Breast epithelium (tissue), 4 donors: ENCODE data around the gene OTUB2. TPM values are rescaled to one million over a fixed set of nuclear protein-coding genes. Genes with fewer than 3 reads are reported as not detected.

Experiments
- DNase-seq, 2 donors: peaks; one replicate each; pipeline ENCODE4 v3.0.0-alpha.2; 2019; ENCODE audit warnings: low spot score in 2 of 2
- H3K27ac ChIP-seq, 2 donors: fragments of 200-600 bp; sonication (generic) in 1 of 2; one replicate each; pipeline ENCODE4 v1.5.1; 2016 to 2019; ENCODE audit warnings: mild to moderate bottlenecking in 1 of 2
- H3K27me3 ChIP-seq, 2 donors: fragments of 200-600 bp; sonication (generic) in 1 of 2; one replicate each; pipeline versions ENCODE4 v1.5.1 to v1.6.0; 2017 to 2019; ENCODE audit warnings: control low read depth in 1 of 2, mild to moderate bottlenecking in 1 of 2
- H3K36me3 ChIP-seq: fragments of 200-600 bp; one replicate; pipeline ENCODE4 v1.5.1; 2019
- H3K4me1 ChIP-seq, 2 donors: fragments of 200-600 bp; sonication (generic); one replicate each; pipeline ENCODE4 v1.5.1; 2016 to 2019; ENCODE audit warnings: control low read depth in 1 of 2
- H3K4me3 ChIP-seq, 3 donors: fragments of 200-600 bp; sonication (generic); 1 replicate in 2 of 3; 2 replicates in 1 of 3; pipeline ENCODE4 v1.5.1; 2016 to 2019; ENCODE audit warnings: mild to moderate bottlenecking in 3 of 3, moderate library complexity in 2 of 3
- H3K9me3 ChIP-seq, 2 donors: fragments of 200-600 bp; sonication (generic) in 1 of 2; one replicate each; pipeline ENCODE4 v1.5.1; 2016 to 2019; ENCODE audit warnings: control low read depth in 1 of 2
- POLR2A ChIP-seq: fragments of 450-650 bp; IDR thresholded peaks from one replicate; pipeline ENCODE4 v1.6.1; 2016; ENCODE audit warnings: antibody characterized with exemption, mild to moderate bottlenecking, moderate library complexity
- POLR2AphosphoS5 ChIP-seq, 3 donors: sonication (generic); formaldehyde crosslinking; IDR thresholded peaks; one replicate each; pipeline ENCODE4 v1.6.1; 2017; ENCODE audit warnings: antibody characterized with exemption in 3 of 3
- intact Hi-C: fragments of 100-400 bp; cut with DNase I; formaldehyde crosslinking; loops from one replicate; pipeline ENCODE4 v1.15.1; 2023; ENCODE audit warnings: low total_unique reads
- total RNA-seq, 3 donors: library from RNA; depleted of rRNA; stranded (reverse); fragments of >200 nt; gene quantifications; one replicate each; pipeline ENCODE4 v1.1.0, GENCODE V29; 2016
- TF ChIP-seq, protein P1 (sequence below), 3 donors: fragments of 450-650 bp; IDR thresholded peaks; one replicate each; pipeline ENCODE4 v1.5.1; 2016 to 2017; ENCODE audit warnings: antibody characterized with exemption in 3 of 3, mild to moderate bottlenecking in 3 of 3, moderate library complexity in 3 of 3

Gene OTUB2
- total RNA-seq, 3 donors from 2014 or later, result 0.64 to 1.6 (median 0.73) TPM

DNA sequence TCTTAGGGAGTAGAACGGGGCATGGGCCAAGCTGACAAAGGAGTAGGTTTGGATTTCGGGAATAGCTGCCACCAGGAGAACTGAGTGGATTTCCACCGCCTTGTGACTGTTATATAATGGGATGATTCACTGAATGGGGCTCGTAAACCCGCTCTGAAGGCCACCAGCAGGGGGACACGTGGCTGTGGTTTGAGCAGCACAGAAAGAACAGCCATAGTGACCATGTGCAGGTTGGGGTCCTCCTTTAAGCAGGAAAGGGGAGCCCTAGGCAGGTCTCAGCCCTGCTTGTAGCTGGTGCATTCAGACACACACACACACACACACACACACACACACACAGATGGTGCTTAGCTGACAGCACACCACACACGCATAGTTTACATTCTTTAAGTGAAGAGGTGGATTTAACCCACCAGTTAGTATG is 41.1 kb upstream of the OTUB2 start:
- no peak for DNase-seq
- H3K4me3 ChIP-seq, result no peak overlapping the region
- TF ChIP-seq POLR2AphosphoS5 (IDR thresholded peaks at IDR 0.05), result no peak
- no peaks in the 10 kb centered on the region for H3K9me3 ChIP-seq
- intact Hi-C loops, result no loop called here
- H3K27ac ChIP-seq, result no peak overlapping the region
- no peaks in the 10 kb centered on the region for H3K27me3 ChIP-seq
- no peaks in the 10 kb centered on the region for H3K36me3 ChIP-seq
- peaks cover 0 to 5% of the 10 kb centered on the region in 2 donors for H3K4me1 ChIP-seq

DNA sequence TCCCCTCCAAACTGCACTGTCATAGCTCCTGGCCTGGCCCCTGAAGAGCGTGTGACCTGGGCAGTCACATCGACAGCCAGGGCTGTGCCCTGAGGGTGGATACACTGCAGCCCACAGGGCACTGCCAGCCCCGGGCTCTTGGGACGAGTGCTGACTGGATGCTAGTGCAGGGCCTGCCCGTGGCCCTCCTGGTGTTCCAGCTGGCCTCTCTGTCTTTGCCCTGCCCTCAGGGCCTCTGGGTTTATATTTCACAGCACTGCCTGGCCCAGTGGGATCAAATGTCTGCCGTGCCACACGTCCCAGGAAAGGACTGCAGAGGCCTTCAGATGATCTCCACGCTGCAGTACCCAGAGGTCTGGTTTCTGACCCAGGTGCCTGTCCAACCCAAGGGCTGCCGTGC is 39.2 kb upstream of the OTUB2 start:
- no peaks in the 10 kb centered on the region for H3K27me3 ChIP-seq
- H3K27ac ChIP-seq, result no peak overlapping the region
- H3K9me3 ChIP-seq, result no peaks in the 10 kb centered on the region
- TF ChIP-seq POLR2A, result no peak
- H3K36me3 ChIP-seq, result no peaks in the 10 kb centered on the region
- intact Hi-C loops, result no loop called here
- no peak overlapping the region for H3K4me3 ChIP-seq
- DNase-seq, result no peak
- no peaks in the 10 kb centered on the region for H3K4me1 ChIP-seq

DNA sequence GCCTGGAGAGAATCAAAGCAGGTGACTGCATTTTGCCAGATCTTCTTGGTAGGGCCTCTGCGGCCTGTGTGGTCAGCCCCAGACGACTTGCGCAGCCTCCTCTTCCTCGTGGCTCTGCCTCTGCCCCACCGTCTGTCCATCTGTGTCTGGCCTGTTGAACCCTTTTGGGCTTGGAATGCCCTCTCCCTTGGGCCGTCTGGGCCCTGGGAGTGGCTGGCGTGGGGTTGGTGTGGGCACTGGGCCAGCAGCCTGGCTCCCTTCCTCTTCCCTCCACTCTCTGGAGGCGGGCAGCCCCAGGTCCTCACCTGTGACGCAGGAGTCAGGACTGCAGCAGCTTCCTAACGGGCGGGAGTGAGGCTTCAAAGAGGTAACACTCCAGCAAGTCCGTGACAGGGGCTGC is 38.8 kb upstream of the OTUB2 start:
- H3K27ac ChIP-seq, result no peak overlapping the region
- no peak for DNase-seq
- H3K9me3 ChIP-seq, result no peaks in the 10 kb centered on the region
- intact Hi-C loops, result no loop called here
- H3K4me3 ChIP-seq, result no peak overlapping the region
- TF ChIP-seq POLR2A, result no peak
- TF ChIP-seq, protein P1, sequence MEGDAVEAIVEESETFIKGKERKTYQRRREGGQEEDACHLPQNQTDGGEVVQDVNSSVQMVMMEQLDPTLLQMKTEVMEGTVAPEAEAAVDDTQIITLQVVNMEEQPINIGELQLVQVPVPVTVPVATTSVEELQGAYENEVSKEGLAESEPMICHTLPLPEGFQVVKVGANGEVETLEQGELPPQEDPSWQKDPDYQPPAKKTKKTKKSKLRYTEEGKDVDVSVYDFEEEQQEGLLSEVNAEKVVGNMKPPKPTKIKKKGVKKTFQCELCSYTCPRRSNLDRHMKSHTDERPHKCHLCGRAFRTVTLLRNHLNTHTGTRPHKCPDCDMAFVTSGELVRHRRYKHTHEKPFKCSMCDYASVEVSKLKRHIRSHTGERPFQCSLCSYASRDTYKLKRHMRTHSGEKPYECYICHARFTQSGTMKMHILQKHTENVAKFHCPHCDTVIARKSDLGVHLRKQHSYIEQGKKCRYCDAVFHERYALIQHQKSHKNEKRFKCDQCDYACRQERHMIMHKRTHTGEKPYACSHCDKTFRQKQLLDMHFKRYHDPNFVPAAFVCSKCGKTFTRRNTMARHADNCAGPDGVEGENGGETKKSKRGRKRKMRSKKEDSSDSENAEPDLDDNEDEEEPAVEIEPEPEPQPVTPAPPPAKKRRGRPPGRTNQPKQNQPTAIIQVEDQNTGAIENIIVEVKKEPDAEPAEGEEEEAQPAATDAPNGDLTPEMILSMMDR (IDR thresholded peaks at IDR 0.05), result no peak
- no peak for TF ChIP-seq POLR2AphosphoS5 (IDR thresholded peaks at IDR 0.05)
- no peaks in the 10 kb centered on the region for H3K4me1 ChIP-seq
- H3K36me3 ChIP-seq, result no peaks in the 10 kb centered on the region
- no peaks in the 10 kb centered on the region for H3K27me3 ChIP-seq

DNA sequence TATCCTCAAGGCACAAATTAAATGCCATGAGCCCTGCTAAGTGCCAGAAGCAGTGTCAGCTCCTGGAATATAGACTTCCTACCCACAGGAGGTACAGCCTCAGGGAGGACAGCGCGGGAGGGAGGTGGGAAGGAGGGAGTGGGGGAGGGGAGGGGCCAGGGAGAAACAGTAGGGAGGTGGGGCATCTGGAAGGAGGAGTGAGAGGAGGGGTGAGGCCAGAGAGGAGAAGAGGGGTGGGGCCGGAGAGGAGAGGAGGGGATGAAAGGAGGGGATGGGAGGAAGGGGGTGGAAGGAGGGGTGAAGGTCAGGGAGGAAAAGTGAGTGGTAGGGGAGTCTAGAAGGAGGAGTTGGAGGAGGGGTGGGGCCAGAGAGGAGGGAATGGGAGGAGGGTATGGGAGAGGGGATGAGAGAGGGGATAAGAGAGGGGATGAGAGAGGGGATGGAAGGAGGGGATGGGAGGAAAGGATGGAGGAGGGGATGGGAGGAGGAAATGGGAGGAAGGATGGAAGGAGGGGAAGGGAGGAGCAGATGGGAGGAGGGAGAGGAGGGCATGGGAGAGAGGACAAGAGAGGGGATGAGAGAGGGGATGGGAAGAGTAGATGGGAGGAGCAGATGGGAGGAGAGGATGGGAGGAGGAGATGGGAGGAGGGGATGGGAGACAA is 38.2 kb upstream of the OTUB2 start:
- Histone ChIP-seq H3K4me3 (no peak overlapping the region), H3K4me1 (no peaks in the 10 kb centered on the region), H3K27me3 (no peaks in the 10 kb centered on the region), H3K27ac (no peak overlapping the region), H3K36me3 (no peaks in the 10 kb centered on the region), H3K9me3 (no peaks in the 10 kb centered on the region)
- no peak for TF ChIP-seq POLR2AphosphoS5 (IDR thresholded peaks at IDR 0.05)
- TF ChIP-seq, protein P1 (IDR thresholded peaks at IDR 0.05), result no peak
- no peak for TF ChIP-seq POLR2A
- DNase-seq, result no peak
- intact Hi-C loops, result no loop called here

DNA sequence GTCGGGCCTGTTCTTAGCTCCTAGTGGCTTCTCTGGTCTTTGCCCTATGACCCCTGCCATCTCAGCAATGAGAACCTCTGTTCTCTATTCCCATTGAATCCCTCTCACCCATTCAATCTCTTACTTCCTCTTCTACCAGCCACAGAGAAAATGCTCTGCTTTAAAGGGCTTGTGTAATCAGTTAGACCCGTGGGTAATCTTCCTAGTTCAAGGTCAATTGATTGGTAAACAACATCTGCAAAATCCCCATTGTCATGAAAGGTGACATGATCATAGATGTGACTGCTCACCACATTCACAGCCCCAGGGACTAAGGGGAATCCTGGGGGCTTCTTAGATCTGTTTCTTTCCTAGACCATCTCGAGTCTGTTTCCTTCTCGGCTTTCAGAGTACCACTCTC is 36.2 kb upstream of the OTUB2 start:
- no peak for DNase-seq
- intact Hi-C loops, result no loop called here
- Histone ChIP-seq H3K4me3 (no peak overlapping the region), H3K4me1 (no peaks in the 10 kb centered on the region), H3K36me3 (no peaks in the 10 kb centered on the region), H3K9me3 (no peaks in the 10 kb centered on the region), H3K27ac (no peak overlapping the region), H3K27me3 (no peaks in the 10 kb centered on the region)
- TF ChIP-seq POLR2AphosphoS5 (IDR thresholded peaks at IDR 0.05), result no peak
- TF ChIP-seq POLR2A, result no peak
- TF ChIP-seq, protein P1 (IDR thresholded peaks at IDR 0.05), result no peak

DNA sequence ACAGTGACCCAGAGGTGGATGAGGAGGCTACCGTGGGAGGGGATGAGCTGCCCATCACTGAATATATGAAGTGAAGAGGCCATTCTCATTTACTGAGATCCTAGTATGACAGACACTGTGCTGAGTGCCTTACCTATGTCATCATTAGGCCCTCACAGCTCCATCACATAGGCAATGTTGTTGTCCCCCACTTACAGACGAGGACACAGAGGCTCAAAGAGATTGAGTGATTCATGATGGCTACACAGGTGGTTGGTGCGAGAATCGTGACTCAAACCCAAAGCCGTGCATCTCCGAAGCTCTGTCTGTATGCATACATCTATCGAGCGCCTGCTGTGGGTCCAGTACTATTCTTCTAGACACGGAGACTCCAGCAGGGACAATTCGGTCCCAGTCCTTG is 34.9 kb upstream of the OTUB2 start:
- no peaks in the 10 kb centered on the region for H3K36me3 ChIP-seq
- H3K9me3 ChIP-seq, result no peaks in the 10 kb centered on the region
- H3K4me1 ChIP-seq, result no peaks in the 10 kb centered on the region
- no peak for TF ChIP-seq POLR2A
- H3K27ac ChIP-seq, result no peak overlapping the region
- H3K27me3 ChIP-seq, result no peaks in the 10 kb centered on the region
- no peak for DNase-seq
- no peak overlapping the region for H3K4me3 ChIP-seq
- intact Hi-C loops, result no loop called here

DNA sequence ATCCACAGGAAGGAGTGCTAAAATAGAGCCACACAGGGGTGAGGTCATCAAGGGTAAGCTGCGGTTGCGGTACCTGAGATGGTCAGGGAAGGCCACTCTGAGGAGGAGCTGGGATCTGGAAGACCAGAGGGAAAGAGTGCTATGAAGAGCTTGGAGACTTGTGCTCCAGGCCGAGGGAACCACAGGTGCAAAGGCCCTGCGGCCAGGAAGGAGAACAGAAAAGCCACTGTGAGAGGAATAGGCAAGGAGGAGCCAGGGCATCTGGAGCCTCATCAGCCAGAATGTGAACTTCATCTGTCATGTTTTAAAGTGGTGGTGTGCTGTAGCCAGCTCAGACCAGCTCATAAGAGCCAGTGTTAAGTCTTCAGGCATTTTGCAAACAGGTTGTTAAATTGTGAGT is 34.5 kb upstream of the OTUB2 start:
- Histone ChIP-seq H3K36me3 (no peaks in the 10 kb centered on the region), H3K4me1 (no peaks in the 10 kb centered on the region), H3K4me3 (no peak overlapping the region), H3K9me3 (no peaks in the 10 kb centered on the region), H3K27ac (no peak overlapping the region), H3K27me3 (peaks cover 0 to 3% of the 10 kb centered on the region in 2 donors)
- intact Hi-C loops, result no loop called here
- DNase-seq, result no peak
- TF ChIP-seq POLR2AphosphoS5 (IDR thresholded peaks at IDR 0.05) (no peak), POLR2A (no peak)
